Smooth muscle cell of the brain vasculature (primary cell): ENCODE data around the gene FAM228A.
"Not testable (repeated sequence)": the region's sequence is repeated elsewhere in the genome, so short reads cannot be mapped to it uniquely, and the experiment has no call there.

Experiments
- DNase-seq: peaks from one replicate; pipeline ENCODE4 v3.0.0-alpha.2; 2012; ENCODE audit warnings: low read depth, low spot score

Gene FAM228A

DNA sequence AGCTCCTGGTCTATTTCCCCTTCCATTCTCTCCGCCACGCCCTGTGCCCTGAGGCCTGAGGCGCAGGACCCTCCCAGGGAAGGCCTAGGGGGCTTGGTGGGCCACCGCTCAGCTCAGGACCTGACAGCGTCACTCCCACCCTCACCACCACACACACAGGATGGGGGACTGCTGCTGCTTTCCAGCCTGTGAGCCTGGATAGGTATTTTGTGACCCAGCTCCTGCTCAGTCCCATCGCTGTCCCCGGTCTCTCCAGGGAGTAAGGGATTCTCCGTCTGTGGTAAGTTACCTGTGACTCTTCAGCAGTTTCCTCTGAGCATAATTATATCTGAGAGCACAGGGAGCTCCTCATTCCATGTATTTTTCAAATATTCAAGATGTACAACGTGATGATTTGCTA is 16.3 kb downstream of the FAM228A start:
- DNase-seq = no peak

GRCh38 chr2:24191848-24192247 is 17.0 kb downstream of the FAM228A start:
- DNase-seq = no peak

DNA sequence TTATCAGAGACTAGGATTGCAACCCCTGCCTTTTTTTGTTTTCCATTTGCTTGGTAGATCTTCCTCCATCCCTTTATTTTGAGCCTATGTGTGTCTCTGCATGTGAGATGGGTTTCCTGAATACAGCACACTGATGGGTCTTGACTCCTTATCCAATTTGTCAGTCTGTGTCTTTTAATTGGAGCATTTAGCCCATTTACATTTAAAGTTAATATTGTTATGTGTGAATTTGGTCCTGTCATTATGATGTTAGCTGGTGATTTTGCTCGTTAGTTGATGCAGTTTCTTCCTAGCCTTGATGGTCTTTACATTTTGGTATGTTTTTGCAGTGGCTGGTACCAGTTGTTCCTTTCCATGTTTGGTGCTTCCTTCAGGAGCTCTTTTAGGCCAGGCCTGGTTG is 22.4 kb downstream of the FAM228A start:
- not testable (repeated sequence) for DNase-seq

- no peak for DNase-seq
Measured at GRCh38 chr2:24199968-24200590, 25.2 kb downstream of the FAM228A start.

DNA sequence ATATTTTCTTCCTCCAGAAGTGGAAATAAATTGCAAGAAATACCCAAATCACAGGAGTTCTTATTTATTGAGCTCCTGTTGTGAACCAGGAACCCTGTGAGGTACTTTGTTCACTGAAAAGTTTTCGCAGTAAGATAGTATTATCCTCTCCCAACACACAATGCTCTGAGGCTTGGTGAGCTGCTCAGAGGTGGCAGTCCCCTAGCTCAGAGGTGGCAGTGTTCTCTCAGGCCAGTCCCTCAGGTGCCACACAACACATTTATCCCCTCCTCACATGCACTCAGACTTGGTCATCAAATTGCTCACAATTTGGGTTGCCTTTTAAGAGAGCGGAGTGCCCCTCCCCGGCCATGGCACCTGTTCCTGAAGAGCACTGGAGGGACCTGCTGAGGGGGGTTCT is 25.9 kb downstream of the FAM228A start:
- no peak for DNase-seq

GRCh38 chr2:24203029-24203786 is 28.4 kb downstream of the FAM228A start:
- DNase-seq = no peak

DNA sequence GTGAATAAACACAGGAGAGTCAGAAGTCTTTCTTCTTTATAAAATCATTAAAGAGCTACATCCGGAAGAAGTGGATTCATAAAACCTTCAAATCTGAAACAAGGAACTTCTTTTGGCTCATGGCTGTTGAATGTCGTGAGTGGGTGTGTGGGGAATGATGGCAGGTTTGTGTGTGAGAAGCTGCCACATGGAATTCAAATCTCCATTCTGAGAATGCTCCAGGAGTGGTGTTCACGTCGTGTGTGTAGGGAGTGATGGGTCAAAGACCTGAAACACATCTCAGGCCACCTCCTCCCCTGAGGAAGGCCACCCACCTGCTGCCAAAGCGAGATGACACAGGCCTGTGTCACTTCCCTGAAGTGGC is 28.9 kb downstream of the FAM228A start:
- DNase-seq = no peak

GRCh38 chr2:24204505-24204904 is 29.7 kb downstream of the FAM228A start:
- no peak for DNase-seq

- no peak for DNase-seq
Measured at GRCh38 chr2:24205131-24205530, 30.3 kb downstream of the FAM228A start.

DNA sequence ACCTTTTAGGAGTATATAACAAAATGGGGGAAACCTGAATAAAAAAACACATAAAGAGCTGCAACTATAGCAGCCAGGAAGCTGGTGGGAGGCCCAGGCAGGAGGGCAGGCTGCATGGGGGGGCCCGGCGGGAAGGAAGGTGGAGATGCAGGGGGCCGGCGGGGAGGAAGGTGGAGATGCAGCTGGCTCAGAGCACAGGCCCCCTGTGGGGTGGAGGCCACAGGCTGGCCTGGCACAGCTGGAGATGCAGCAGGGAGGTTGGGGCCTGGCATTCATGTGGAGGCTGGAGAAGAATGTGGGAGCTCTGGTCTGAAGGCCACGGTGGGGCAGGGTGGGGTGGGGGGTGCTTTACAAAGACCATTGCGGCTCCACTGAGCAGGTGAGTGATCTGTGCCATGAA is 31.4 kb downstream of the FAM228A start:
- no peak for DNase-seq

GRCh38 chr2:24206714-24207113 is 31.9 kb downstream of the FAM228A start:
- DNase-seq = no peak

GRCh38 chr2:24207359-24207758 is 32.5 kb downstream of the FAM228A start:
- DNase-seq = no peak

GRCh38 chr2:24208490-24208889 is 33.6 kb downstream of the FAM228A start:
- no peak for DNase-seq

GRCh38 chr2:24209389-24210105 is 34.7 kb downstream of the FAM228A start:
- no peak for DNase-seq

DNA sequence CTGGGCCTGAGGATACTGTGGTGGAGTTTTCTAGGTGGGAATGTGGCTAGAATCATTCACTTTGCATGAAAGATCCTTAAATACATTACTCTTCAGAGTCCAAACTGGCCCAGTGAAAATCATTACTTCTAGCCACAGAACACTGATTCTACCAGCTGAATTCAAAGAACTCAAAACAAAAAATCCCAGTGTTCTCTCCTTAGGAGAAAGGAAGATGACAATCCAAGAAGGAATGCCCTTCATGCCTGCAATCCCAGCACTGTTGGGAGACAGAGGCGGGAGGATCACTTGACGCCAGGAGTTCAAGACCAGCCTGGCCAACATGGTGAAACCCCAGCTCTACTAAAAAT is 35.2 kb downstream of the FAM228A start:
- no peak for DNase-seq

- no peak for DNase-seq
Measured at GRCh38 chr2:24210723-24211122, 35.9 kb downstream of the FAM228A start.

GRCh38 chr2:24211408-24211807 is 36.6 kb downstream of the FAM228A start:
- DNase-seq = no peak

DNA sequence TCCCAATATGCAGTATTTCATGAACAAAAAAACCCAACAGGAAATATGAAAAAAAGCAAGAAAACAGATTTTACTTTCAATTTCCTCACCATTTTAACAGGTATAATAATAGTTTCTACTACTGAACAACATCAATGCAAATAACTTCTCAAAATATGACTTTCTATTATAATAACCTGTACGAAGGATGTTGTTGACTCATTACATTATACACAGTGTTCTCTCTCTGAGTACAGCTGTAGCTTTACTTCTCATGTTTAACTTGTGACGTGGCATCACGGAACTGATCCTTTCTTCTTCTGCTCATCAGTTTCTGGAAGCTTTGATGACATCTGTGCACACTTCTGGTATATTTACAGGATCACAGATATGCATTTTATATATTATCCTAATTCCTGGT is 40.0 kb downstream of the FAM228A start:
- DNase-seq = no peak

GRCh38 chr2:24220554-24221291 is 45.9 kb downstream of the FAM228A start:
- no peak for DNase-seq

DNA sequence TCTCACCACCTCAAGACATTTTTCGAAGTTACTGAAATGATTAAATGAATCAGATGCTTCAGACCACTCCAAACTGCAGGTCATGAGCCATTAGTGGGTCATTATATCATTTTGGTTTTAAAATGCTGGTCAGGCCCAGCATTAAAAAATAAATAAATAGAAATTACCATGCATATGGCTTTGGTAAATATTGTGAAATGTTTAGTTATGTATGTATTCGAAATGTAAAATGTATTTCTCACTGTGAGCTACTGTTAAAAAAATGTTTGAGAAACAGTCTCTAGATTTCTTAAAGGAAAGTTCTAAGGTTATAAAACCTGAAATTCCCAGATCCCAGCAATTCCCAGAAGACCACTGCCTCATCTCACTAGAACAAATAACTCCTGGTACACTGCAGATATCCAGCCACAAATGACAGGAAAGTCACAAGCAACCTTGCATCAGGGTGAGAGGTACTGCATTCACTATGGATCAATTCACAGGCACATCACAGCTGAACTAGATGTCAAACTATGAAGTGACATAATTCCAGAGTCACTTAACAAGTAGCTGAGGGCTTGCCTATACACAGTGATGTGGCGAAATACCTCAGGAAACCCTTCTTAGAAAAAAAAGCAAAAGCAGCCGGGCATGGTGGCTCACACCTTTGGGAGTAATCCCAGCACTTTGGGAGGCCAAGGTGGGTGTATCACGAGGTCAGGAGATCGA is 46.6 kb downstream of the FAM228A start:
- no peak for DNase-seq

GRCh38 chr2:24222946-24223345 is 48.1 kb downstream of the FAM228A start:
- no peak for DNase-seq
